Amniotic stem cell (primary cell): ENCODE measurements around the gene MARK3.

Experiments
- DNase-seq: peaks from one replicate; lab custom pipeline; 2025; lab: John Stamatoyannopoulos, UW

The MARK3 gene

GRCh38 chr14:103538291-103539055 lies 153.3 kb downstream of the MARK3 start:
- no peak for DNase-seq

- DNase-seq, result no peak
These were observed 154.0 kb downstream of the MARK3 start for GRCh38 chr14:103539056-103539825.

- DNase-seq, result no peak
These were observed 155.8 kb downstream of the MARK3 start for GRCh38 chr14:103540821-103541708.

GRCh38 chr14:103541709-103542604 lies 156.7 kb downstream of the MARK3 start:
- DNase-seq, result no peak

GRCh38 chr14:103542605-103543088 lies 157.4 kb downstream of the MARK3 start:
- no peak for DNase-seq

- no peak for DNase-seq
These were observed 157.9 kb downstream of the MARK3 start for GRCh38 chr14:103543140-103543539.

GRCh38 chr14:103543721-103544387 lies 158.6 kb downstream of the MARK3 start:
- no peak for DNase-seq

GRCh38 chr14:103544388-103545218 lies 159.4 kb downstream of the MARK3 start:
- no peak for DNase-seq

GRCh38 chr14:103545219-103545914 lies 160.2 kb downstream of the MARK3 start:
- DNase-seq, result no peak

GRCh38 chr14:103545915-103546651 lies 160.9 kb downstream of the MARK3 start:
- DNase-seq, result no peak

GRCh38 chr14:103546652-103547454 lies 161.6 kb downstream of the MARK3 start:
- DNase-seq, result no peak

GRCh38 chr14:103547455-103547940 lies 162.3 kb downstream of the MARK3 start:
- no peak for DNase-seq

GRCh38 chr14:103547941-103548462 lies 162.8 kb downstream of the MARK3 start:
- DNase-seq, result no peak

GRCh38 chr14:103548463-103549351 lies 163.5 kb downstream of the MARK3 start:
- DNase-seq, result no peak

- no peak for DNase-seq
These were observed 164.4 kb downstream of the MARK3 start for GRCh38 chr14:103549361-103550311.
